Activated T-cell treated with anti-CD3 and anti-CD28 coated beads for 48 hours (primary cell): ENCODE results near the gene MAP2K3.
"Not testable (repeated sequence)": the region's sequence is repeated elsewhere in the genome, so short reads cannot be mapped to it uniquely, and the experiment has no call there.

Experiments used
- DNase-seq: peaks from one replicate; pipeline ENCODE4 v3.0.0-alpha.2; 2020; ENCODE audit warnings: low read depth

MAP2K3 gene

DNA sequence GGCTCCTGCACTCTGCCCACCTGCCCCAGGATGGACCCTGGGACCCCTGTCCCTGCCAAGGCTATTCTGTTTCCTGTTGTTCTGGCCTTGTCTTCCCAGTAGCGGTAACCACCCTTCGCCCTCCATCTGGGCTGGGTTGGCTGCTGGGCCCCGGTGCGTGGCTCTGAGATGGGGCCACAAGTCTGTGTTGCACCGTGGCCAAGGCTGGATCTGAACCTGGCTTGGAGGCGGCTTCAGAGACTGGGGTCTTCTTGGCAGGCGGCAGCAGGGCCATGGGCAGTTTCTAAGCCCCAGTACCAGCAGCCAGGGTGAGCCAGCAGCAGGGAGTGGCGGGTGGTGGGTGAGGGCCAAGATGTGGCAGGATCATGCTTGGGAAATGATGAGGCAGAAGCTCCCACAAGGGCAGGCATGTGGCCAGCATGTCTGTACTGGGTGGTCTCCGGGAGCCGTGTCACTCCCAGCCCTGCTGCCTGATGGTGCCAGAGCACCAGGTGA, 12.6 kb downstream of the MAP2K3 start:
- no peak for DNase-seq

GRCh38 chr17:21297597-21297996, 13.1 kb downstream of the MAP2K3 start:
- no peak for DNase-seq

GRCh38 chr17:21298056-21298982, 13.8 kb downstream of the MAP2K3 start:
- no peak for DNase-seq

DNA sequence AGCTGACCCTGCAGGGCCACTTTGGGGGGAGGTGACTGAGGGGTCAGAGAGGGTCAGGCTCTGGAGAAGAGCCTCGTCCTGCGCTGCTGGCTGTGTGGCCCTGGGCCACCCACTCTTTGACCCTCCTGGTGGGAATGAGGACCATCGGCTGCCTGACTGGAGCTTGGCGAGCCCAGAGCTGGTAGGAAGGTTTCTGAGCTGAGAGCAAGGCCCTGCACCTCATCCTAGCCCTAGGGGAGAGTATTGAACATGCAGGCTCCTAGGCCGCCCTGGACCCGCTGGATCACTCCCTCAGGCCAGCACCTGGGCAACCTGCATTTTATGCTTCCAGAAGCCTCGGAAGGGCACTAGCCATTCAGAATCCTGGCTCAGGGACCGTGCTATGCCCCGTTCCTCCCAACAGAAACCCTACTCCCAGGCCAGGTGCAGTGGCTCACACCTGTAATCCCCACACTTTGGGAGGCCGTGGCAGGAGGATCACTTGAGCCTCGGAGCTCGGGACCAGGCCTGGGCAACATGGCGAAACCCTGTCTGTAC, 14.5 kb downstream of the MAP2K3 start:
- no peak for DNase-seq

DNA sequence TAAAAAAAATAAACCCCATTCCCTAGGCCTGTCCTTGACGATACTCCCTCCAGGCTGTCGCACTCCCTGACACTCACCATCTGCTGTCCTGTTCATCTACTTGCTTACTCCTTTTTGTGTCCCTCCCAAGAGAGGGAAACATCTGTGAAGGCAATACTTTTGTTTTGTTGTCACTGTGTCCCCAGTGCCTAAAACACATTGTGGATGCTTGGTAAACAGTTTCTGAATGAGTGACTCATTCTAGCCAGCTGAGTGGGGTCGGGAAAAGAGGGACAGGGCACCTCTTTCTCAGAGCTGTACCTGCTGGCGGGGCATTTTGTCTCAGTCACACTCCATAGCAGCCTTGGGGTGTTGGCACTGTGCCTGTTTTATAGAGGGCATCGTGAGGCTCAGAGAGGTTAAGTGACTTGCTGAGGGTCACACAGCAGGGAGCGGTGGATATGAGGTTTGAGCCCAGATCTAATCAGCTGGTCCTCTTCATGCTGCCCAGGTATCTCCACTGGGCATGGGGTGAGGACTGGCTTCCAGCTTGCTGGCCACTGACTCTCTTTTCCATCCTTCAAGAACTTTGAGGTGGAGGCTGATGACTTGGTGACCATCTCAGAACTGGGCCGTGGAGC, 15.6 kb downstream of the MAP2K3 start:
- DNase-seq: no peak

- DNase-seq: no peak
These were observed 16.4 kb downstream of the MAP2K3 start for GRCh38 chr17:21300601-21301571.

- no peak for DNase-seq
These were observed 17.4 kb downstream of the MAP2K3 start for GRCh38 chr17:21301593-21302550.

- no peak for DNase-seq
These were observed 18.4 kb downstream of the MAP2K3 start for GRCh38 chr17:21302711-21303425.

GRCh38 chr17:21303441-21304065, 19.0 kb downstream of the MAP2K3 start:
- no peak for DNase-seq

GRCh38 chr17:21304091-21304490, 19.6 kb downstream of the MAP2K3 start:
- no peak for DNase-seq

- not testable (repeated sequence) for DNase-seq
These were observed 20.1 kb downstream of the MAP2K3 start for GRCh38 chr17:21304551-21305151.

- DNase-seq: not testable (repeated sequence)
These were observed 21.1 kb downstream of the MAP2K3 start for GRCh38 chr17:21305431-21306180.

DNA sequence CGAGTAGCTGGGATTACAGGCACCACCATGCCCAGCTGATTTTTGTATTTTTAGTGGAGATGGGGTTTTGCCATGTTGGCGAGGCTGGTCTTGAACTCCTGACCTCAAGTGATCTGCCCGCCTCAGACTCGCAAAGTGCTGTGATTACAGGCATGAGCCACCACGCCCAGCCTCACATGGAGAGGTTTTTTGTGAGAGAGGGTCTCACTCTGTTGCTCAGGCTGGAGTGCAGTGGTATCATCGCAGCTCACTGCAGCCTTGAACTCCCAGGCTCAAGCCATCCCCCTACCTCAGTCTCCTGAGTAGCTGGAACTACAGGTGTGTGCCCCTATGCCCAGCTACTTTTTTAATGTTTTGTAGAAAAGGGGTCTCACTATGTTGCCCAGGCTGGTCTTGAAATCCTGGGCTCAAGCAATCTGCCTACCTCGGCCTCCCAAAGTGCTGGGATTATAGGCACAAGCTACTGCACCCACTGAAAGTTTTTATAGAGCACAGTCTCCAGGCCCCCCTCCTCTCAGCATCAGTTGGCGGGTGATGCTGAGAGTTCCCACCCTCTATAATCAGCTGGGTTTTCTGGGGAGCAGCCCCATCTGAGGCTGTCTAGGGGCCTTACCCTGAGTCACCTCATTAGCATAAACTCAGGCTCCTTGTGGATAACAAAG, 22.2 kb downstream of the MAP2K3 start:
- not testable (repeated sequence) for DNase-seq

DNA sequence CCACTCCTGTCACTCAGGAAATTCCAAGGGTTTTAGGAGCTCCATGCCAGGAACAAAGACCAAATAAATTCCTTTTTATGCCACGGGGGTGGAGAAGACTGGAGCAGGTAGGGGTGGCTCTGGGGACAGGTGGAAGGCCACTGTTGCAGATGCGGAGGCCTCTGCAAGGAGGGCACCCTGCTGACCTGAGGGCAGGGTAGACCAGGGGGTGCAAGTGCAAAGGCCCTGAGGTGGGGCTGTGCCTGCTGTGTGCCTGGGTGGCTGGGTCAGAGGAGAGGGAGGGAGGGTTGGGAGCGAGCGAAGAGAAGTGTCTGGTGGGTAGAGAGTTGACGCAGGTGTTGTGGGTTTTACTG, 22.7 kb downstream of the MAP2K3 start:
- DNase-seq: not testable (repeated sequence)

- not testable (repeated sequence) for DNase-seq
These were observed 24.4 kb downstream of the MAP2K3 start for GRCh38 chr17:21308931-21309381.

DNA sequence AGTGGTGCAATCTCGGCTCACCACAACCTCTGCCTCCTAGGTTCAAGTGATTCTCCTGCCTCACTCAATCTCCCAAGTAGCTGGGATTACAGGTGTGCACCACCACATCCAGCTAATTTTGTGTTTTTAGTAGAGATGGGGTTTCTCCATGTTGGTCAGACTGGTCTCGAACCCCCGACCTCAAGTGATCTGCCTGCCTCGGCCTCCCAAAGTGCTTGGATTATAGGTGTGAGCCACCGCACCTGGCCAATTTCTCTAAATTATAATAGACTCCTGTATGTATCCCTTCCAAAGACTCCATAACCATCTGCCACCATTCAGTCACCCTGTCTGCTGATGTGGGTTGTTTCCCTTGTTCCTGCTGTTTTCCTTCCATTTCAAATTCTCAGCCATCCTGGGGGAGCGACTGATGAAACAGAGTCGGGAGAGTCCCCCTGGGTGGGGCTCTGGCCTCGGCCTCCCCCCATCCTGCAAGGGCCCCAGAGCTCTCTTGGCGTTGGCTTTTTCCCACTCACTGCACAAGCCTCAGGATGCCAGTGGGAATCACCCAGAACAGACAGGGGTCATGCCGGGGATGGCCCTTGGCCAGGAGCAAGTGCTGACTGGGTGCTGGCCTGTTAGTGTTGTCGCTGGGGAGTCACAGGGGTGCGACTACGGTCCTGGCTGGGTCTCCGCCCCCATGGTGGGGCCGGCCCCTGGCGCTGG, 25.7 kb downstream of the MAP2K3 start:
- DNase-seq: not testable (repeated sequence)
